Epidermal melanocyte (primary cell): ENCODE measurements around the gene MEF2D.

Experiments
- DNase-seq: peaks from one replicate; pipeline ENCODE4 v3.0.0; 2011; ENCODE audit warnings: low spot score; ENCODE audit not compliant: insufficient read length

MEF2D gene

GRCh38 chr1:156444407-156445001 is 56.1 kb downstream of the MEF2D start:
- DNase-seq: no peak

DNA sequence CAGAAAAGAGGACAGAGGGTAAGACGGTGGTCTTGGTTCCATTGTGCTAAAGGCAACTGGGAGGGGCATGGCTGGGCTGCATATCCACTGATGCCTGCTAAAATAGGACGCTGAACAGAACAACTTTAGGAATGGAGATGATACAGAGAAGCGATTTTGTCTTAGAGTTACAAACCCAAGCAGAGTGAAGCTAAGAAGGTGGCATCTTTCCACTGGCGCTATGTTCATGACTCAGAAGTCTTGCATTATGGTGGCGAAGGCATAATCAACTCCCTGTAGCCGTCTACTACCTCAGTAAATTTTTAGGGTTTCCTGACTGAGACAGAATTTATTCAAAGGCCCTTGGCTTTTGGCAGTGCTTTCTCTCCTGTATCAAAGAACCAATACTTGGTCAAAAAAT is 57.3 kb downstream of the MEF2D start:
- no peak for DNase-seq

DNA sequence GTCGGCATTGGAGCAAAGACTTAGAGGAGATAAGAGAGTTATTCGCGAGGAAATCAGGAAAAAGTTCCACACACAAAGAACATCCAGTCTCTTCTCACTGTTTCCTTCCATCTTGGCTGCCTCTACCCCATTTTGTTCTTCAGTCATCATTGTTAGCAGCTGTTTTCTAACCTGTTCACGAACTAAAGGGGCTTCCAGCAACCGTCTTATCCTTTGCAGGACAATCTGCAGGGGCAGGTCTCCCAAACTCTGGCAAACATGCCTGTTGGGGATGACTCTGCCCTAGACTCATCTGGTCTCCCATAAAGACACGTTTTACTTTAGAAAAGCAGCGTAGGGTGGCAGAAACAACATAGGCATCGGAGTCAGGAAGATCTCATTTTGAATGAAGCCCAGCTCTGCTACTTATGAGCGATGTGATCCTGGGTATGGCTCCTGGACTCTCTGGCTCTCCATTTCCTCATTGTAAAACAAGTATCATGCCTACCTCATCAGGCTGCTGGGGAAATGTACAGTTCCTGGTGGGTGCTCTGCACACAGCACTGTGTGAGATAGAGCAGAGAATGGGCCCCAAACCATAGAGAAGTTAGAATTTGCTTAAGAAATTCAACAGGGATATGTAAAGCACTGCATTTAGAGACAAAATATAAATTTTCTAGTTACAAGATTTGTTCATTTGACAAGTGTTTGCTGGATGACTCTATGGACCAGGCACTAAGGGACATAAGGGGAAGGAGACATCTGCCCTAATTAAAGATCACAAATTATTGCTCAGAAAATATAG is 59.7 kb downstream of the MEF2D start:
- DNase-seq: no peak

DNA sequence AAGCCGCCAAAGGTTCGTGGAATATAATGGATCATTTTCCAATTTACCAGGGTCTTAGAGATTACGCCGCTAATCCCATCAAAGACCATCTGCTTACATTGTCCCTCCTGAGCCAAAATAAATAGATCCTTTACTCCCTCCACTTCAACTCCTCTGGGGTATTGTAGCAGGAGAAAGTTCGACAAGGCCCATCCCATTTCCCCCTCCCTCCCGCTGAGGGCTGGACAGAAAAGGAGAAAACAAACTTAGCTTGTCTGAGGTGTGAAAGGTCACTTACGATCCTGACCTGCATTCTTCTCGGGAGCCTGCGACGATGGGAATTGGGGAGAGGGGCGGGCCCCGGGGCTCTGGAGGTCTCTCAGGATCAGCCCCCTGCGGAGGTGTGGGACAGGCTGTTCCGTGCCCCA is 60.8 kb downstream of the MEF2D start:
- DNase-seq: no peak

GRCh38 chr1:156439036-156439776 is 61.4 kb downstream of the MEF2D start:
- DNase-seq: no peak

DNA sequence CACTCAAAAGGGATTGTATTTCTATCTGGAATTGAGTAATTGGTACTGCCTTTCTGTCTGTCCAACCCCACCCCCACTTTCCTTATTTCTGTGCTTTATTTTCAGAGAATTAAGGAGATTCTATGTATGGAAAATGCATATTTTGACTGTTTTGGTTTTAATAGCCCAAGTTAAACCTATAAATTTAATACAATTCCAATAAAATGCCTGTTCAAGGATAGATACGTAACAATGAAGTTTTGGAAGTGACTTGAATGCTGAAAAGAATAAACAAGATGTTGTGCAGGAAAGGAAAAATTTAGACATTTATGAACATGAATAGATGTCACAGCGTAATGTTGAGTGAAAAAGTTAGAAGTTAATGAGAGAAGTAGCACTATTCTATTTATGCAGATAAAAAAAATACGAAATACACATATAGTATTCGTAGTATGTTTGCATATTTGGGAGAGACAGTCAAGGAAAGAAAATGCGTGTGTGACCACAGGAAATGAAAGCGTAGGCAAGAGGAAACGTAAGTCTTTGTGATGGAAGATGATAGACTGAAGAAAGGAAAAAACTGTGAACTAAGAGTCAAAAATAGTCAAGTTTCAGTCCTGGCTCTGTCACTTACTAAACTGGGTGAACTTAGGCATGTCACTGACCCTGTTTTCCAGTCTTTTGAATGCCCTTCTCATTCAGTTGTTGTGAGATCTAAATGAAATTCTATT is 62.1 kb downstream of the MEF2D start:
- DNase-seq: peak; percentile 13

- DNase-seq: peak; percentile 13
These were observed 63.3 kb downstream of the MEF2D start for GRCh38 chr1:156437037-156437867.

- peak; percentile 11 for DNase-seq
These were observed 64.2 kb downstream of the MEF2D start for GRCh38 chr1:156436141-156437036.

DNA sequence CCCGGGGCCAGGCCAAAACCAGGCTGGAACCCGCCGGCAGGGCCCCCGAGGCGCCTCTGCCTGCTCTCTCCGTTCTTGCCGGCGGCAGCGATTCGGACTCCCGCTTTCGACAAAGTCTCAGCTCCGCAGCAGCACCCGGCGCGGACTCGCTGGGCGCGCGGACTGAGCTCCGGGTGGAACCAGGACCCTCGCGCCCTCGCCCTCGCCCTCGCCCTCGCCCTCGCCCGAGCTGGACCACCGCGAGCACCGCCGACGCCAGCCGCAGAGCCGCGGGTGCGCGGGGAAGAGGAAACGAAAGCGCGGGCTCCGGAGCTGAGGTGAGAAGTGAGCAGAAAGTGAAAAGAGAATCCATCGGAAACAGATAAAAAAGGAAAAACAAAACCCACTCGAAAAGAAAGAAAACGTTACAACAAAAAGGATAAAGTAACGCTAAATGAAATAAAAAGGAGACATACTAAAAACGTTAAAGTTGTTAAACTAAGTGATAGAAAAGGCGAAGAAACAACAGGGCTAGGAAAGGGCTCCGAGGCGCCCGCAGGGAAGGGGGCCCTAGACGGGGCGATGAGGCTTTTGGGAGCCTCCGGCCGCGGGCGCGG is 64.9 kb downstream of the MEF2D start:
- peak; percentile 17 for DNase-seq

- peak; percentile 11 for DNase-seq
These were observed 65.5 kb downstream of the MEF2D start for GRCh38 chr1:156434989-156435544.

GRCh38 chr1:156433602-156434001 is 67.0 kb downstream of the MEF2D start:
- peak; percentile 13 for DNase-seq

DNA sequence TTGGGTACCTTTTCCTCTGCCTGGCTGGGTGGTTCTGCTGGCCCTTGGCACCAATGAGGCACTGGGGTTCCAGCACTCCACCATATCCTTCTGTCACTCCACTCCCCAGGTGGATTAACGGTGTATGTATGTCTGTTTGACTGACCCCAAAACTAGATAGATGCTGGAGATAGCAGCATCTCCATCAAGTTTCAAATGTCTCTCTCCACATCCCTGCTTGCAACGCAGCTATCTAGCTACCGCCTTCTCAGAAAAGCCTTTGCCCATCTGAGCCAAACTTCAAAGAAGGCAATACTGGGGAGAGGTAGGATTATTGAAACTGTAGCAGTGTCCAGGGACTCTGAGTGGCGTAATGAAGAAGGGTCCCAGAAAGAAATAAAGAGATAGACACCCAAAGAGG is 67.5 kb downstream of the MEF2D start:
- no peak for DNase-seq

DNA sequence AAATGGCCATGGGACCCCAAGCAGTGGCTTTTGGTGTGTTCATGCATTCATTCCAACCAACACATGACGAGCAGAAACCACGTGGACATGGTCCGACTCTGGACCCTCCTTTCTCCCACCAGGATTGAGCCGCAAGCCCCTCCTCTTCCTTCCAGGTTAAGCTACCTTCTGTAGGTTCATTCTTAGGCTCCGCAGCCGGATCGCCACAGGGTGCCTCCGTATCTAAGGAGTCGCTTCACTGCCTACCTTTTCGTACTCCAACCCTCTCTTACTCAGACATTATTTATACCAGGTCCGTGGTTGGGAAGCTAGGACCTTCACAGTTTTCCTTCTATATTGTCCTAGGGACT is 67.9 kb downstream of the MEF2D start:
- peak; percentile 14 for DNase-seq

- DNase-seq: peak; percentile 14
These were observed 68.6 kb downstream of the MEF2D start for GRCh38 chr1:156431769-156432668.

GRCh38 chr1:156431366-156431765 is 69.2 kb downstream of the MEF2D start:
- peak; percentile 8 for DNase-seq

DNA sequence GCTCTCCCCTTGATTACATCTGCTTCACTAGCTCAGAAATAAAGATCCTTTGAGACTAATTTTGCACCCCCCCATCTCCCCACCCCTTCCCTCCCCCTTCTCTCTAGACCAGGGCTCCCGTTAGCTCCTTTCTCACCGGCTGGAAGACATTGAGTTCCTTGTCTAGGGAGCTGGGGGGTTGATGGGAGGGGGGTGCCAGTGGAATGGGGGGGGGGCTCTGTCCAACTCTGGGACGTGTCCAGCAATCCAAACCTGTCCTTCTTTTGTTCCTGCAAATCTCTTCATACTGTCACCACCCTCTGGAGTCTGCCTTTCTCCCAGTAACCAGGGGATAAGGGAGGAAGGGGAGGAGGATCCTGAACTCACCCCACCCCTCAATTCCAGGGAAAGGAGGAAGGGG is 69.7 kb downstream of the MEF2D start:
- peak; percentile 14 for DNase-seq

DNA sequence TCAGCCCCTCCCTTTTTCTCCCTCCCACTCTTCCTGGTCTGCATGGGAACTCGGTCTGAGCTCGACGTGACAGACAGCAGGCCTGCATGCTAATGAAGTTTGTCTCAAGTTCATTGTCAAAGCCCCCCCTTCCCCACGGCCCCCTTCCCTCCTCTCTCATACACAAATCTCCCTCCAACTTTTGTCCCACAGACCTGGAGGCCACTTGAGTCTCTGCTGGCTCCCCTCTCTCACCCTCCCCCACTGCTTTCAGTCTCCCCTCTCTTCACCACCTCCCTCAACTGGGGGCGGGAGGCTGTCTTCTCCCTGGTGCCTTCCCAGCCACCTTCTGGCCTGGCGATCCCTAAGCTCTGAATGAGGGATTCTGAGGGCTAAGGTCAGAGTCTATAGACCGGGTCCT is 70.3 kb downstream of the MEF2D start:
- DNase-seq: no peak
